Astrocyte (in vitro differentiated cells and primary cell): Measurements from ENCODE around the gene PITPNM3. TPM values are rescaled to one million over a fixed set of nuclear protein-coding genes. Genes with fewer than 3 reads are reported as not detected.

Experiments used
- DNase-seq: peaks from one replicate; pipeline ENCODE4 v3.0.0-alpha.2; 2010; ENCODE audit warnings: low read depth
- FAIRE-seq: peaks from 2 replicates; lab custom pipeline; 2011; peaks lifted over from hg19 to GRCh38; lab: Jason Lieb, UNC
- H2AFZ ChIP-seq: 2 replicates; pipeline ENCODE4 v1.6.0; 2012; ENCODE audit warnings: low read depth, low read length, inconsistent platforms
- H3K27ac ChIP-seq: 2 replicates; pipeline ENCODE4 v1.5.1; 2011; ENCODE audit warnings: low read depth, low read length, inconsistent platforms
- H3K27me3 ChIP-seq: 2 replicates; pipeline ENCODE4 v1.6.0; 2011; ENCODE audit warnings: low read length, inconsistent platforms; ENCODE audit not compliant: insufficient read depth
- H3K36me3 ChIP-seq: 2 replicates; pipeline ENCODE4 v1.5.1; 2011; ENCODE audit warnings: low read length, inconsistent platforms; ENCODE audit not compliant: insufficient read depth
- H3K4me1 ChIP-seq: 2 replicates; pipeline ENCODE4 v1.5.1; 2011; ENCODE audit warnings: low read length, inconsistent platforms; ENCODE audit not compliant: insufficient read depth
- H3K4me2 ChIP-seq: 2 replicates; pipeline ENCODE4 v1.6.0; 2012; ENCODE audit warnings: low read length, inconsistent platforms
- H3K4me3 ChIP-seq: 2 replicates; pipeline ENCODE4 v1.5.1; 2011; ENCODE audit warnings: low read depth, mild to moderate bottlenecking, low read length, inconsistent platforms; ENCODE audit not compliant: insufficient read depth
- H3K79me2 ChIP-seq: 2 replicates; pipeline ENCODE4 v1.6.0; 2012; ENCODE audit warnings: mild to moderate bottlenecking, low read length, inconsistent platforms; ENCODE audit not compliant: insufficient read depth
- H3K9ac ChIP-seq: 2 replicates; pipeline ENCODE4 v1.6.0; 2012; ENCODE audit warnings: mild to moderate bottlenecking, low read length, inconsistent platforms
- H3K9me3 ChIP-seq: 2 replicates; pipeline ENCODE4 v1.5.1; 2012; ENCODE audit warnings: low read depth, mild to moderate bottlenecking, low read length, inconsistent platforms; ENCODE audit not compliant: insufficient read depth
- H4K20me1 ChIP-seq: 2 replicates; pipeline ENCODE4 v1.6.0; 2012; ENCODE audit warnings: low read length, inconsistent platforms; ENCODE audit not compliant: insufficient read depth
- H3K27ac Mint-ChIP-seq: one replicate; pipeline ENCODE4 v1.8.0; 2021; ENCODE audit warnings: mild to moderate bottlenecking, mixed read lengths; ENCODE audit not compliant: unreplicated experiment
- H3K27me3 Mint-ChIP-seq: one replicate; pipeline ENCODE4 v1.8.0; 2021; ENCODE audit warnings: low read depth, mixed read lengths; ENCODE audit not compliant: unreplicated experiment
- H3K36me3 Mint-ChIP-seq: one replicate; pipeline ENCODE4 v1.8.0; 2021; ENCODE audit warnings: low read depth, mixed read lengths; ENCODE audit not compliant: unreplicated experiment
- H3K4me1 Mint-ChIP-seq: one replicate; pipeline ENCODE4 v1.8.0; 2021; ENCODE audit warnings: low read depth, mixed read lengths; ENCODE audit not compliant: unreplicated experiment
- H3K4me3 Mint-ChIP-seq: one replicate; pipeline ENCODE4 v1.8.0; 2021; ENCODE audit warnings: mild to moderate bottlenecking, moderate library complexity, mixed read lengths; ENCODE audit not compliant: unreplicated experiment
- H3K9me3 Mint-ChIP-seq: one replicate; pipeline ENCODE4 v1.8.0; 2021; ENCODE audit warnings: mild to moderate bottlenecking, mixed read lengths; ENCODE audit not compliant: unreplicated experiment
- EZH2 ChIP-seq: IDR thresholded peaks from 2 replicates; pipeline ENCODE4 v1.6.1; 2012; ENCODE audit warnings: mild to moderate bottlenecking, low read length, inconsistent platforms; ENCODE audit not compliant: insufficient read depth
- total RNA-seq: library from RNA; stranded (reverse); gene quantifications from 2 replicates; pipeline ENCODE4 v1.2.1, GENCODE V29; 2021
- TF ChIP-seq, protein P1 (sequence below): IDR thresholded peaks from 2 replicates; pipeline ENCODE4 v1.5.1; 2011; ENCODE audit warnings: low read depth, mild to moderate bottlenecking, inconsistent platforms, low read length, moderate library complexity; ENCODE audit not compliant: insufficient read depth

PITPNM3 gene
- total RNA-seq, 1 donor from 2014 or later, result 1.3 TPM

DNA sequence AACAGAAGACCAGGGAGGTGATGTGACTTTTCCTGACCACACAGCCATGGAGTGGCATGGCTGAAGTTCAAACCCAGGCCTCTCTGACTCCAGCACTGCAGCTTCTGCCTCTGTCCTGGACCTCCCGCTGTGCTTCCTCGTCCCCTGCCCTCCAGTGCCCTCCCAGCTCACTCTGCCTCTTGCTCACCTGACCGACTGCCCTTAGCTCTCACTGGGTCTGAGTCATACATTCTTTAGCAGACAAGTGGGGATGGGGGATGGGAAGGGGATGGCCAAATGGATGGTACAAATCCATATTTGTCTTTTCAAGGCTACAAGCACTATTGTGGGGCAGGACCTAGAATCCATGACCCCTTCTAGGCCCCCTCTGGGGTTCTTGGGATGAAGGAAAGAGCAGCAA, 33.0 kb downstream of the PITPNM3 start:
- peaks cover 3% of the 10 kb centered on the region for H3K9me3 Mint-ChIP-seq
- Histone ChIP-seq H4K20me1 (no peaks in the 10 kb centered on the region), H3K27ac (no peak overlapping the region), H3K36me3 (no peaks in the 10 kb centered on the region), H3K4me1 (peaks cover 16% of the 10 kb centered on the region), H3K4me3 (no peak overlapping the region), H2AFZ (no peak overlapping the region), H3K27me3 (no peaks in the 10 kb centered on the region), H3K9me3 (no peaks in the 10 kb centered on the region), H3K4me2 (peak overlapping the region; percentile 57), H3K9ac (no peak overlapping the region), H3K79me2 (no peaks in the 10 kb centered on the region)
- H3K27ac Mint-ChIP-seq, result peak overlapping the region; percentile 15
- FAIRE-seq (no peak), DNase-seq (peak; percentile 20)
- TF ChIP-seq, protein P1, sequence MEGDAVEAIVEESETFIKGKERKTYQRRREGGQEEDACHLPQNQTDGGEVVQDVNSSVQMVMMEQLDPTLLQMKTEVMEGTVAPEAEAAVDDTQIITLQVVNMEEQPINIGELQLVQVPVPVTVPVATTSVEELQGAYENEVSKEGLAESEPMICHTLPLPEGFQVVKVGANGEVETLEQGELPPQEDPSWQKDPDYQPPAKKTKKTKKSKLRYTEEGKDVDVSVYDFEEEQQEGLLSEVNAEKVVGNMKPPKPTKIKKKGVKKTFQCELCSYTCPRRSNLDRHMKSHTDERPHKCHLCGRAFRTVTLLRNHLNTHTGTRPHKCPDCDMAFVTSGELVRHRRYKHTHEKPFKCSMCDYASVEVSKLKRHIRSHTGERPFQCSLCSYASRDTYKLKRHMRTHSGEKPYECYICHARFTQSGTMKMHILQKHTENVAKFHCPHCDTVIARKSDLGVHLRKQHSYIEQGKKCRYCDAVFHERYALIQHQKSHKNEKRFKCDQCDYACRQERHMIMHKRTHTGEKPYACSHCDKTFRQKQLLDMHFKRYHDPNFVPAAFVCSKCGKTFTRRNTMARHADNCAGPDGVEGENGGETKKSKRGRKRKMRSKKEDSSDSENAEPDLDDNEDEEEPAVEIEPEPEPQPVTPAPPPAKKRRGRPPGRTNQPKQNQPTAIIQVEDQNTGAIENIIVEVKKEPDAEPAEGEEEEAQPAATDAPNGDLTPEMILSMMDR, result no peak
- no peak for TF ChIP-seq EZH2
- H3K4me1 Mint-ChIP-seq, result peaks cover 23% of the 10 kb centered on the region
- peak overlapping the region; percentile 51 for H3K4me3 Mint-ChIP-seq
- H3K27me3 Mint-ChIP-seq, result peaks cover 31% of the 10 kb centered on the region
- peaks cover 2% of the 10 kb centered on the region for H3K36me3 Mint-ChIP-seq

DNA sequence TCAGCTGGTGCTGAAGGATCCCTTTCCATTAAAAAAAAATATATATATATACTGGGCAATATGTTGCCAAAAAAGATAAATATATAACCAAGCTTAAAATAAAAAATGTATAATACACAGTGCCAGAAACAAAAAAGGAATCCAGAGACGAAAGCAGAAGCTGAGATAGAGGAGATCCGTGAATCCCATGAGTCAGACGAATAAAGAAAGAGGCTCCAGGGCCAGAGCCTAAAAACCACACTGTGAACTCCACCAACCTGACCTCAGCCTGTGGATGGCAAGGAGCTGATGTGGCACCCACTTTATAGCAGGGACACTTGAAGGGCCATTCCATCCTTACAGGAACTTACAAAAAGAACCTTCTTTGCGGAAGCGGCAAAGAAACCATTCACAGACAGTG, 34.8 kb downstream of the PITPNM3 start:
- Histone ChIP-seq H3K4me2 (no peak overlapping the region), H2AFZ (no peak overlapping the region), H4K20me1 (no peaks in the 10 kb centered on the region), H3K9ac (no peak overlapping the region), H3K27ac (no peak overlapping the region), H3K36me3 (no peaks in the 10 kb centered on the region), H3K9me3 (no peaks in the 10 kb centered on the region), H3K27me3 (no peaks in the 10 kb centered on the region), H3K4me1 (peaks cover 16% of the 10 kb centered on the region), H3K4me3 (no peak overlapping the region), H3K79me2 (no peaks in the 10 kb centered on the region)
- TF ChIP-seq EZH2, result no peak
- TF ChIP-seq, protein P1, result no peak
- Mint-ChIP-seq H3K9me3 (peaks cover 3% of the 10 kb centered on the region), H3K4me3 (no peak overlapping the region), H3K27me3 (peaks cover 22% of the 10 kb centered on the region), H3K36me3 (peaks cover 2% of the 10 kb centered on the region), H3K27ac (no peak overlapping the region), H3K4me1 (peaks cover 23% of the 10 kb centered on the region)
- no peak for FAIRE-seq
- DNase-seq, result no peak

DNA sequence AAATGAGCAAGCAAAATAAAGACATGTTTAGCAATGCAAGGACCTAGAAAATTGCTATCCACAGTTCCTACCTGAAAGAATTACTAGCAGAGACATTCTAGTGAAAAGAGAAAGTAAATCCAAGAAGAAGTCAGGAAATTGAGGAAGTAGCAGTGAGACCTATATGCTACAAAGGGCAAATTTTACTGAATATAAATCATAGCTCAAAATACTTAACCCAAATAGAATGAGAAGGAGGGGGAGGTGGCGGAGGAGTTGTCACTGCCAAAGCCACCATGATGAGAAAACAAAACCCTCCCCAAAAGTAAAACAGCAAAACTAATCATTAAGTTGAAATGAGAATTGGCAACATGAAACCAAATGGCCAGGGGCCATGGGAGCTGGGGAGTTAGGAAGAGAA, 39.3 kb downstream of the PITPNM3 start:
- no peak overlapping the region for H2AFZ ChIP-seq
- no peak overlapping the region for H3K9ac ChIP-seq
- H3K9me3 Mint-ChIP-seq, result no peaks in the 10 kb centered on the region
- no peak overlapping the region for H3K4me3 ChIP-seq
- H3K79me2 ChIP-seq, result no peaks in the 10 kb centered on the region
- FAIRE-seq (no peak), DNase-seq (no peak)
- no peak overlapping the region for H3K27ac ChIP-seq
- no peak overlapping the region for H3K27ac Mint-ChIP-seq
- H3K27me3 ChIP-seq, result no peaks in the 10 kb centered on the region
- peaks cover 6% of the 10 kb centered on the region for H3K4me1 Mint-ChIP-seq
- no peaks in the 10 kb centered on the region for H3K4me1 ChIP-seq
- TF ChIP-seq, protein P1, result no peak
- TF ChIP-seq EZH2, result no peak
- H3K36me3 ChIP-seq, result no peaks in the 10 kb centered on the region
- H3K4me3 Mint-ChIP-seq, result no peak overlapping the region
- H3K9me3 ChIP-seq, result no peaks in the 10 kb centered on the region
- no peaks in the 10 kb centered on the region for H4K20me1 ChIP-seq
- no peaks in the 10 kb centered on the region for H3K36me3 Mint-ChIP-seq
- H3K27me3 Mint-ChIP-seq, result no peaks in the 10 kb centered on the region
- H3K4me2 ChIP-seq, result no peak overlapping the region
